Measurements from ENCODE around the gene TRPC3.

DNA sequence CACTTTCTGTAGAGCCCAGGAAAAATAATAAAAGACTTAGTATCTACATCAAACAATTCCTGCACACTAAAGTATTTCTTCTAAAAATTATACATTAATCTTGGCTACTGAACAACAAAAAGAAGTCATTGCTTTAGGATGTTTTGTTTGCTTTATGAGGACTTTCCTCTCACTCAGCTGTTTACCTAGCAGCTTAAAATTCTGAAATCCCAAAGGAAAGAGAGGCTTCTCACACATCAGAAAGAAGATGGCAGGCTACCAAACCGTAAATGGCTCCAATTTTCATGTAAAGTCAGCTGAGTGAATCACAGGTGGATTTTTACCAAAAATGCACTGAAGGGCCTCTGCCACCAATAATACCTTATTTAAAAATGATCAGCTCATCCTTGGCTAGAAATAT, 9.0 kb upstream of the TRPC3 start:
- TF ChIP-seq, protein P1, sequence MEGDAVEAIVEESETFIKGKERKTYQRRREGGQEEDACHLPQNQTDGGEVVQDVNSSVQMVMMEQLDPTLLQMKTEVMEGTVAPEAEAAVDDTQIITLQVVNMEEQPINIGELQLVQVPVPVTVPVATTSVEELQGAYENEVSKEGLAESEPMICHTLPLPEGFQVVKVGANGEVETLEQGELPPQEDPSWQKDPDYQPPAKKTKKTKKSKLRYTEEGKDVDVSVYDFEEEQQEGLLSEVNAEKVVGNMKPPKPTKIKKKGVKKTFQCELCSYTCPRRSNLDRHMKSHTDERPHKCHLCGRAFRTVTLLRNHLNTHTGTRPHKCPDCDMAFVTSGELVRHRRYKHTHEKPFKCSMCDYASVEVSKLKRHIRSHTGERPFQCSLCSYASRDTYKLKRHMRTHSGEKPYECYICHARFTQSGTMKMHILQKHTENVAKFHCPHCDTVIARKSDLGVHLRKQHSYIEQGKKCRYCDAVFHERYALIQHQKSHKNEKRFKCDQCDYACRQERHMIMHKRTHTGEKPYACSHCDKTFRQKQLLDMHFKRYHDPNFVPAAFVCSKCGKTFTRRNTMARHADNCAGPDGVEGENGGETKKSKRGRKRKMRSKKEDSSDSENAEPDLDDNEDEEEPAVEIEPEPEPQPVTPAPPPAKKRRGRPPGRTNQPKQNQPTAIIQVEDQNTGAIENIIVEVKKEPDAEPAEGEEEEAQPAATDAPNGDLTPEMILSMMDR (IDR thresholded peaks at IDR 0.05): no peak
- TF ChIP-seq POLR2A (IDR thresholded peaks at IDR 0.05): no peak
